Activated CD8-positive, alpha-beta memory T cell treated with anti-CD3 and anti-CD28 coated beads, Interleukin-2, amount 50 U/mL, for 48 hours (primary cell): ENCODE results near the gene ZNF398.
"Not testable (repeated sequence)": the region's sequence is repeated elsewhere in the genome, so short reads cannot be mapped to it uniquely, and the experiment has no call there.

Experiments used
- DNase-seq: peaks from one replicate; pipeline ENCODE4 v3.0.0-alpha.2; 2020

ZNF398 gene, protein sequence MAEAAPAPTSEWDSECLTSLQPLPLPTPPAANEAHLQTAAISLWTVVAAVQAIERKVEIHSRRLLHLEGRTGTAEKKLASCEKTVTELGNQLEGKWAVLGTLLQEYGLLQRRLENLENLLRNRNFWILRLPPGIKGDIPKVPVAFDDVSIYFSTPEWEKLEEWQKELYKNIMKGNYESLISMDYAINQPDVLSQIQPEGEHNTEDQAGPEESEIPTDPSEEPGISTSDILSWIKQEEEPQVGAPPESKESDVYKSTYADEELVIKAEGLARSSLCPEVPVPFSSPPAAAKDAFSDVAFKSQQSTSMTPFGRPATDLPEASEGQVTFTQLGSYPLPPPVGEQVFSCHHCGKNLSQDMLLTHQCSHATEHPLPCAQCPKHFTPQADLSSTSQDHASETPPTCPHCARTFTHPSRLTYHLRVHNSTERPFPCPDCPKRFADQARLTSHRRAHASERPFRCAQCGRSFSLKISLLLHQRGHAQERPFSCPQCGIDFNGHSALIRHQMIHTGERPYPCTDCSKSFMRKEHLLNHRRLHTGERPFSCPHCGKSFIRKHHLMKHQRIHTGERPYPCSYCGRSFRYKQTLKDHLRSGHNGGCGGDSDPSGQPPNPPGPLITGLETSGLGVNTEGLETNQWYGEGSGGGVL

DNA sequence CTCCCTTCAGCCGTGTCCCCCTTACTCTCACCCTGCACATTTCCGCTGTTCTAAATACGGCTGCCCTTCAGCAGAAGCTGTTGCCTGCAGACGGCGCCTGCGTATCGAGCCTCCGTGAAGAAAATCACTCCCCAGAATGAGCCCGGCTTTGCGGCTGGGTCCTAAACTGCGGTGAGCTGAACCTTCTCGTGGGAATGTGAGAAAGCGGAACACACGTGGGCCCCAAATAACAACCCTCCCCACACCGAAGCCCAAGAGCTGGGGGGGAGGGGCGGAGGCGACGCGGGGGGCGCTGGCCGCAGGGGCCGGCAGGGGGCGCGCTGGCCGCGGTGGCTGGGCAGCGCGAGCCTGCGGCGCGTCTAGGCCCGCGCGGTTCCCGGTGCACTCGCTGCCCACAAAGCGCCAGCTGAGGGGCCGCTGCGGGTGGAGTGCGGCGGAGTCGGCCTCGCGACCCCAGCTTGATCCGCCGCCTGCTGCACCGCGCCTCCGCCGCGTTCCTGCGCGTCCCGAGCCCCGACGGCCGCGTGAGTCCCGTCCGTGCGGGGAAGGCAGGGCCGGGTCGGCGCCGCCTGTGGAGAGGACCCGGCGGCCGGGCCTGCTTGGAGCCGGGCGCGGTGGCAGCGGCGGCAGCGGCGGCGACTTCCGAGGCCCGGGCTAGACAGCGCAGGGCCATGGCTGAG, at the start of gene ZNF398:
Gene ZNF398, plus strand, starts transcription at position 382 of the 680 bp plus-strand sequence. Its CDS starts 290 bp downstream, at position 672.
- peak; percentile 91 for DNase-seq

DNA sequence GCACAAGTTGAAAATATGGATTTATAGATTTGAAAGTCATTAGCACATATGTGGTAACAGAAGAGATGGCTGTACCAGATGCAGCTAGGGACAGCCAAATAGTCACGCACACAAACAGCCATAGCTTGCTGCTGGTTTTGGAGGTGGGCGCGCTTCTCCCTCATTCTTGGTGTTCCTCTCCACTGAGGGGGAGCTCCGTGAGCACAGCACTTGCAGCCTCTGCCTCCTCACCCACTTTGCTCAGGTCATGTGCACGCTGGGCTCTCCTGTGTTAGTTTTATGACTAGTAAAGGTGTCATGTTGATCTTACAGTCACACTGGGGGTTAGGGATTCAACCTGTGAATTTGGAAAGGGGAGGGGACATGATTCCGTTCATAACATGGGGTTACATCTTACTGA, 48.2 kb upstream of the ZNF398 start:
- no peak for DNase-seq

DNA sequence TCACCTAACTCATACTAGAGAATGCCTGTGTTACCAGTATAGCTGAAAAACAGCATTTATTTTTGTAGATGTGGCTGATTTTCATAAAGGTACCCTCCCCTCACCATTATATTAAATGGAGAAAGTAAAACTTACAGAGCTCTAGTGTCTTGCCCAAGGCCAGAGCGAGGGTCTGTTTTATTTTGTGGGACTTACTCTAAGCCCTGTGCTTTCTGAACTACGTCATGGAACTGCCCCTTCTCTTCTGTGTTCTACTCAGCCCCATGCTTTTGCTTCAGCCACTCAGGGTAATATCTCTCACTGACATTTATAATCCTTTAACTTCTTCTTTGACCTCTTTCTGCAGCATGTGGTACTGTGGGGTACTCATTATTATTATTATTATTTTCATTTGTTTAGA, 46.4 kb upstream of the ZNF398 start:
- DNase-seq, result no peak

DNA sequence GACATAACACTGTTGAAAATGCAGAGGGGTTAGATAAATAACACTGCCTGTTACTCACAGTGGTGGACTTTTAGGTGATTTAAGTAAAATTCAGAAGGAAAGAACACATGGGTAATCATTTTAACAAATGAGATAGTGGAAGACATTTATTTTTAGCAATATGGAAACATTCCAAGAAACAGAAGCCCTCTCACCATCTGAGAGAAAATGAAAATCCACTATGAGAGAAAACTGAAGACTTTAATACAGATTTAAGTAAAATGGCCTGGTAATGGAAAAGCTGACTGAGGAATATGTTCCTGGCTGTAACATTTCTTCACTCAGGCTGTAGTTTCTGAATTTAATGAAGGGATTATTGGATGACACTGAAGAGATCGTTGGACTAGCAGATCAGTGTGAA, 44.6 kb upstream of the ZNF398 start:
- no peak for DNase-seq

DNA sequence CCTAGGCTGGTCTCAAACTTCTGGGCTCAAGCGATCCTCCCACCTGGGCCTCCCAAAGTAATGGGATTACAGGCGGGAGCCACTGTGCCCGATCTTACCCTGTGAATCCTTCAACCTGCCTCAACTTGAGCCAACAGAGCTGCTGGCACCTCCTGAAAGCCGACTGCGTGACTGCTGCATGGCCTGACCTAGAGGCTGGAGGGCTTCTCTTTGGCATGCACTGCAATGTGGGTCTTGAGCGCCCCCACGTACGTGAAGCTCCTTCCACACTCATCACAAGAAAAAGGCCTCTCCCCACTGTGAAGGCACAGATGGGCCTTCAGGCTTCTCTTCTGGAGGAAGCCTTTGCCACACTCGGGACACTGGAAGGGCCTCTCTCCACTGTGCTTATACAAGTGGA, 43.8 kb upstream of the ZNF398 start:
- no peak for DNase-seq

DNA sequence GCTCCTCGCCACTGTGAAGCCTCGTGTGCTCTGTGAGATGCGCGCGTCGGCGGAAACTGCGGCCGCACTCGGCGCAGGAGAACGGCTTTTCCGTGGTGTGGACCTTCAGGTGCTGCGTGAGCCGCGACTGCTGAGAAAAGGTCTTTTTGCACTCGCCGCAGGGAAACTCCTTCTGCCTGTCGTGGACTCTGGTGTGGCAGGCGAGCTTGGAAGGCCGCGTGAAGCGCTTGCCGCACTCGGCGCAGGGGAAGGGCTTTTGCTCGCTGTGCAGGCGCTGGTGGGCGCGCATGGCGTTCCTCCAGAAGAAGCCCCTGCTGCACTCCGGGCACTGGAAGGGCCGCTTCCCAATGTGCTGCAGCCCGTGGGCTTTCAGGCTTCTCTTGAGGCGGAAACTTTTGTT, 43.0 kb upstream of the ZNF398 start:
- no peak for DNase-seq

GRCh38 chr7:149104749-149105148, 42.5 kb upstream of the ZNF398 start:
- no peak for DNase-seq

DNA sequence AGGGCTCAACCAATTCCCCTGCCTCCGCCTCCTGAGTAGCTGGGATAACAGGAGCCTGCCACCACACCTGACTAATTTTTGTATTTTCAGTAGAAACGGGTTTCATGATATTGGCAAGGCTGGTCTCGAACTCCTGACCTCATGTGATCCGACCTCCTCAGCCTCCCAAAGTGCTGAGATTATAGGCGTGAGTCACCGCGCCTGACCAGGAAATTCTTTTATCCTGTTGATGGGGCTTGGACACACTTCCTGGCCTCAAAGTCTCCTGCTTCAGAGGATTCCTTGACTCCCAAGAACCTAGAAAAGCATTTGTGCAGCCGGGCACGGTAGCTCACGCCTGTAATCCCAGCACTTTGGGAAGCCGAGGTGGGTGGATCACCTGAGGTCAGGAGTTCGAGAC, 37.3 kb upstream of the ZNF398 start:
- DNase-seq, result no peak

DNA sequence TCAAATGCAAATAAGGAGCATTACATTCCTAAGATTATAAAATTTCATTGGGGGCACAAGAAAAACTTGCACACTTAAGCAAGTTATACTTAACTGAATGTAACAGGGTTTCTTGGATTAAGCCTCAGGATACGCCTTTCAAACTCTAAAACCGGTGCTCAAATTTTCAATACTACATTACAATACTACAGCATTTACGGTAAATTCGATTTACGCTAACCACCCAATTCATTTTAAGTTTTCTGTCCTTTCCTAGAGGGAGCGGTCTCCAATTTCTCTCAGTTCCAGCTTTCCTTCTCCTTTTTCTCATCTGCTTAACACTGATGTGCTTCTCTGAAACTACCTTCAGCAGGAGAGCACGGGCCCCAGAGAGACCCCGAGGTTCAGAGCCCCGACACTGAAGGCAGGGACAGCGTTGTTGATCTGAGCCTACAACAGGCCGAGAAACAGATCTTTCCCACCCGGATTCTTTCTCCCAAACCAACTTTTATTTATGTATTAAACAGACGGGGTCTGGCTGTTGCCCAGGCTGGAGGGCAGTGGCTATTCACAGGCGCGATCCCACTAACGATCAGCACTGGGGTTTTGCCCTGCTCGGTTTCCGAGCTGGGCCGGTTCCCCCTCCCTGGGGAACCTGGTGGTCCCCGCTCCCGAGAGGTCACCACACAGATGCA, 21.9 kb upstream of the ZNF398 start:
- DNase-seq, result no peak

DNA sequence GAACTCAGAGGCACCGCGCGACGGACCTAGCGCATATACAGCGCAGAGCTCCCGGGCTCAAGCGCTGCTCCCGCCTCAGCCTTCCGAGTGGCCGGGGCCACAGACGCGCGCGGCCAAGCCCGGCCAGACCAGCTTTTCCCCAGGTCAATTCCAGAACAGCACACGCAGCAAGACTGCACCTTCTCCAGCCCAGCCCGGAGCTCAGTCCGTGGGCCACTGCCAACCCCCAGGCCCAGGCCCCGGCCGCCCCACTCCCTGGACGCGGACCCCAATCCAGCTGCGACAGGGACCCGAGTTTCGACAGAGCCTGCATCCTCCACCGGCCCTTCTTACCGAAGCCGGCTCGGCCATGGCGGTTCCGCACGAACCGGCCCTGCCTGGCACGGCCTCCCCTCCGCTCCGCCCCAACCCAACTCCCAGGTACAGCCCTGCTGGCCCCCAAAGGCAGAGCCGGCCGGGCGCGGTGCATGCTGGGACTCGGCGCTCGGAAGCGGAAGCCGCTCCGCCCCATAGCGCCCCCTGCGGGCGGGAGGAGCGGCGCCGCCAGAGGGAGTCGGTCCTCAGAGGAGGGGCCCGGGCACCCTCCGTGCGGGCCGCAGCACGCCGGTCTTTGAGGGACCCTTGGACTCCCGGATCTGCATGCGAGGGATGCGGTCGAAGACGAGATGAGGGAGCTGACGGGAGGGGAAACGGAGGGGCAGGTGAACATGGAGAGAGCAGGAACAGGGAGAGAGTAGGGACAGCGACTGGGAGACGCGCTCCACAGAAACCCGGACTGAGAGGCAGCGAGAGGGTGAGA, 21.2 kb upstream of the ZNF398 start, which contains the start of gene ZNF425:
Gene ZNF425, minus strand, starts transcription at position 462 of the 799 bp plus-strand sequence. Its CDS starts 111 bp downstream, at position 351.
- peak; percentile 99 for DNase-seq

DNA sequence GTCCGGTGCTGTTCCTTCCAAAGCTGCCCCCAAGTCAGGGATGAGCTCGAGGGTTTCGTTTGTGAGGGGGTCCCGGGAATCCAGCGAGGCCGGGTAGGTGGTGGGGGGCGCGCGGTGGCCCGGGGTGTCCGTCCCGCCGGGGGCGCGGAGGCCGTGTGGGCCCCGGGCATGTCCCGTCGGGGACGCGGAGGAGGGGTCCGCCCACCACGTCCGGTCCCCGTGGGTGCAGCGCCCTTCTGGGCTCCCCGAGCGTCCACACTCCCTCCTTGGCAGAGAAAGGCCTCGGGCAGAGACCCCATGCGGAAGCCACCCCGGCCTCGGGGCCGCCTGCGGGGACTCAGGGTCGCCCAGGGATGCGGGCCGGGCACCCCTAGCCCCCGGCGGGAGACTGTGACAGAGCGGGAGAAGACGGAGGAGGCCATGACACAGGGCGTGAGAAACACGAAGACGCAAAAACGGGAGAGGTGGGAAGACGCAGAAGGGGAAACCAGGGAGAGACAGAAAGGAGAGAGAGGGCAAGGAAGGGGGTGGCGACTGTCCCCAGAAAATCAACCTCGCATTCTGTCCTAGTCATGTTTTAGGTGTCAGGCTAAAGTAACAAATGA, 20.5 kb upstream of the ZNF398 start:
- peak; percentile 88 for DNase-seq

- DNase-seq, result no peak
Measured at GRCh38 chr7:149130572-149131198, 16.6 kb upstream of the ZNF398 start.

GRCh38 chr7:149133028-149133710, 14.1 kb upstream of the ZNF398 start:
- DNase-seq, result no peak

GRCh38 chr7:149136118-149136517, 11.1 kb upstream of the ZNF398 start:
- no peak for DNase-seq

GRCh38 chr7:149140831-149141230, 6.4 kb upstream of the ZNF398 start:
- DNase-seq, result no peak

DNA sequence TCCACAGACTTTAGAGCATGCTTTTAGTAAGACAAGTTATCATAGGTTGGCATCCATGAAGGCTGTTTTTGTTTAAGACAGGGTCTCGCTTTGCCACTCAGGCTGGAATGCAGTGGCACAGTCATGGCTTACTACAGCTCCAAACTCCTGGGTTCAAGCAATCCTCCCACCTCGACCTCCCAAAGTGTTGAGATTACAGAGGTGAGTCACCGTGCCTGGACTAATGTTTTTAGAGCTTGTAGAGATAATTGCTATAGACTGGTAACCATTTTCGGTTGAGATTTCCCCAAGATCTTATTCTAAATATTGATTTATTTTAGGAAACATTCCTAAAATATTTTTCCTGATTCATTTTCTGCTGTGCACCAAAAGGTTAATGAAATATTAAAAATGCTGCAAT, 5.4 kb upstream of the ZNF398 start:
- DNase-seq, result no peak

DNA sequence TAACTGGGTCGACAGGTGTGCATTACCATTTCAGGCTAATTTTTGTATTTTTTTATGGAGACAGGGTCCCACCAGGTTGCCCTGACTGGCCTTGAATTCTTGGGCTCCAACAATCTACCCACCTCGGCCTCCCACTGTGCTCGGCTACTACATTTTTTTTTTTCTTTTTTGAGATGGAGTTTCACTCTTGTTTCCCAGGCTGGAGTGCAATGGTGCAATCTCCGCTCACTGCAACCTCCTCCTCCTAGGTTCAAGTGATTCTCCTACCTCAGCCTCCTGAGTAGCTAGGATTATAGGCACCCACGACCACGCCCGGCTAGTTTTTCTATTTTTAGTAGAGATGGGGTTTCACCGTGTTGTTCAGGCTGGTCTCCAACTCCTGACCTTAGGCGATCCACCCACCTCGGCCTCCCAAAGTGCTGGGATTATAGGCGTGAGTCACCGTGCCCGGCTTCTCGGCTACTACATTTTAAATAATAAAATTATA, 2.8 kb upstream of the ZNF398 start:
- not testable (repeated sequence) for DNase-seq

DNA sequence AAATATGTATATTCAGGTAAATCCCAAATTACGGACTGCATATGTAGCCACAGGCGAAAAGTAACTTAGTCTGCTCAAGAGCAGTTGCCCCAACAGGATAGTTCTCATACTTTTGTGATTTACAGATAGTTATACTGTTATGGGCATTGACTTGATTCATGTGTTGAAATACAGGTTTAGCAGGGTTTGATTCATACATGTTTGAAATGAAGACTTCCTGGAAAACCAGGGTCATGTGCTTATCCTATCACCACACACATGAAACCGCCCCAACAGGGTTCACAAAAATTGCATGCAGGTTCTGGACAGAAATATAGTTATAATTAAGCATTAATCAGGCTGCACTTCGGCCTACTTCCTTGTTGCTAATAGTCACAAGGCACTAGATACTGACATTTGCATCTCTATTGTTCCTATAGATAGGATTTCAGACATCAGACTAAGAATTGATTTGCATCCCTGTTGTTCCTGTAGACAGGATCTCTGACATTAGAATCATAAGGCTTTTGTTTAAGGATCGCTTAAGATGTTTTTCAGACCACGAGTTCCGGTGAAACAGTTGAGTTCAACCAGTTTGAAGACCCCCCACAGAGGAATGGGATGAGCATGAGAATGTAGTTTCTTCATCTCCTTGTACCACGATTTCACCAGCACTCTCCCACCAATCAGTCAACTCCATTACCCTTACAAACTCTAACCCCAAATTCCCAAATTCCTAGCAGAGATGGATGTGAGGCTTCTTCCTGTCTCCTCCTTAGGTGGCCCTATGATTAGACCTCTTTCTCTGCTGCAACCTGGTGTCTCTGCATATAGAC, 2.0 kb upstream of the ZNF398 start:
- DNase-seq, result no peak
